GM12878 (cell line): ENCODE measurements around the gene CFAP74. TPM values are rescaled to one million over a fixed set of nuclear protein-coding genes. Genes with fewer than 3 reads are reported as not detected.
A peak's percentile ranks its signal among the peaks of the same experiment; 100 is the strongest.

Experiments
- ATF2 ChIP-seq: IDR thresholded peaks from 2 replicates; pipeline ENCODE4 v1.6.1; 2012; ENCODE audit warnings: low read length, inconsistent platforms
- CBFB ChIP-seq: IDR thresholded peaks from 2 replicates; pipeline ENCODE4 v1.6.1; 2016; ENCODE audit warnings: antibody characterized with exemption, low read depth
- CREB1 ChIP-seq: IDR thresholded peaks from 2 replicates; pipeline ENCODE4 v1.6.1; 2012; ENCODE audit warnings: low read depth, mild to moderate bottlenecking, inconsistent platforms
- FOS ChIP-seq: IDR thresholded peaks from 3 replicates; pipeline ENCODE4 v1.6.1; 2011; ENCODE audit warnings: borderline replicate concordance; ENCODE audit not compliant: insufficient read length; ENCODE audit errors: extremely low read depth
- GATAD2B ChIP-seq: fragments of 450-650 bp; conservative IDR thresholded peaks from 2 replicates; pipeline ENCODE4 v1.6.1; 2017; ENCODE audit warnings: low read depth, mild to moderate bottlenecking, moderate library complexity
- IRF4 ChIP-seq: IDR thresholded peaks from 2 replicates; pipeline ENCODE4 v1.6.1; 2011; ENCODE audit warnings: low read depth, low read length
- NFXL1 ChIP-seq: fragments of 450-650 bp; IDR thresholded peaks from 2 replicates; pipeline ENCODE4 v1.6.1; 2017; ENCODE audit warnings: antibody characterized with exemption, mild to moderate bottlenecking, borderline replicate concordance
- NFYB ChIP-seq: IDR thresholded peaks from 2 replicates; pipeline ENCODE4 v1.6.1; 2011; ENCODE audit warnings: low read depth, mild to moderate bottlenecking, low read length, improper control_type of control experiment, moderate library complexity; ENCODE audit not compliant: insufficient read depth
- NRF1 ChIP-seq: conservative IDR thresholded peaks from 2 replicates; pipeline ENCODE4 v1.6.1; 2011; ENCODE audit warnings: mild to moderate bottlenecking, low read depth, low read length, improper control_type of control experiment
- PML ChIP-seq: IDR thresholded peaks from 2 replicates; pipeline ENCODE4 v1.6.1; 2012; ENCODE audit warnings: low read length, inconsistent platforms
- PRDM15 ChIP-seq: fragments of 450-650 bp; formaldehyde crosslinking; IDR thresholded peaks from 2 replicates; pipeline ENCODE4 v1.4.0; 2020; ENCODE audit warnings: mild to moderate bottlenecking, moderate library complexity
- SIX5 ChIP-seq: IDR thresholded peaks from 2 replicates; pipeline ENCODE4 v1.6.1; 2011; ENCODE audit warnings: mild to moderate bottlenecking, low read depth, low read length, moderate library complexity; ENCODE audit not compliant: severe bottlenecking
- SPI1 ChIP-seq: IDR thresholded peaks from 2 replicates; pipeline ENCODE4 v1.6.1; 2011; ENCODE audit warnings: low read depth, mild to moderate bottlenecking, low read length, moderate library complexity, borderline replicate concordance; ENCODE audit not compliant: insufficient read depth
- TCF3 ChIP-seq: IDR thresholded peaks from 2 replicates; pipeline ENCODE4 v1.6.1; 2012; ENCODE audit warnings: low read depth, mild to moderate bottlenecking, low read length, borderline replicate concordance; ENCODE audit not compliant: insufficient read depth
- polyA plus RNA-seq, 11 experiments: library from polyadenylated mRNA; depleted of rRNA in 4 of 11; unstranded in 6 of 11; stranded (reverse) in 5 of 11; fragments of >200 nt; fragmentation: Nextera tagmentation in 4 of 11; fragmentation: Illumina TruSeq in 1 of 11; extraction: Ambion mirVana in 4 of 11; extraction: Trizol in 1 of 11; gene quantifications; 1 replicate in 1 of 11; 2 replicates in 10 of 11; pipeline versions ENCODE4 v1.2.1 to v1.2.3, GENCODE V29; 2011 to 2016; ENCODE audit warnings: inconsistent platforms in 2 of 11, missing spikeins in 2 of 11, low read depth in 1 of 11
- total RNA-seq, 4 experiments: library from RNA; depleted of rRNA in 3 of 4; stranded (reverse); fragments of >200 nt in 3 of 4; fragmentation: Illumina TruSeq in 1 of 4; extraction: Trizol in 1 of 4; gene quantifications; 2 replicates each; pipeline versions ENCODE4 v1.2.1 to v1.2.3, GENCODE V29; 2013 to 2021
- TF ChIP-seq, protein P1 (sequence below): fragments of 450-650 bp; conservative IDR thresholded peaks from 2 replicates; pipeline ENCODE4 v1.6.1; 2017; ENCODE audit warnings: mild to moderate bottlenecking, moderate library complexity
- TF ChIP-seq, protein P2 (sequence below): fragments of 450-650 bp; IDR thresholded peaks from 2 replicates; pipeline ENCODE4 v1.6.1; 2017; ENCODE audit warnings: mild to moderate bottlenecking, moderate library complexity

The CFAP74 gene
- total and polyA plus RNA-seq, 10 of the 15 experiments (the other 5 are each of a cell fraction or from before 2014, with no cell fraction given): 0.01 TPM; not detected in 9

- TF ChIP-seq PRDM15 (no peak), FOS (no peak), PML (no peak), CREB1 (peak; percentile 92), SIX5 (no peak), NFYB (no peak), GATAD2B (peak; percentile 58), NFXL1 (no peak), ATF2 (no peak), NRF1 (peak; percentile 30; the same call in 1 of the 2 replicates), TCF3 (no peak), SPI1 (no peak), IRF4 (no peak), CBFB (no peak)
- TF ChIP-seq, protein P1, sequence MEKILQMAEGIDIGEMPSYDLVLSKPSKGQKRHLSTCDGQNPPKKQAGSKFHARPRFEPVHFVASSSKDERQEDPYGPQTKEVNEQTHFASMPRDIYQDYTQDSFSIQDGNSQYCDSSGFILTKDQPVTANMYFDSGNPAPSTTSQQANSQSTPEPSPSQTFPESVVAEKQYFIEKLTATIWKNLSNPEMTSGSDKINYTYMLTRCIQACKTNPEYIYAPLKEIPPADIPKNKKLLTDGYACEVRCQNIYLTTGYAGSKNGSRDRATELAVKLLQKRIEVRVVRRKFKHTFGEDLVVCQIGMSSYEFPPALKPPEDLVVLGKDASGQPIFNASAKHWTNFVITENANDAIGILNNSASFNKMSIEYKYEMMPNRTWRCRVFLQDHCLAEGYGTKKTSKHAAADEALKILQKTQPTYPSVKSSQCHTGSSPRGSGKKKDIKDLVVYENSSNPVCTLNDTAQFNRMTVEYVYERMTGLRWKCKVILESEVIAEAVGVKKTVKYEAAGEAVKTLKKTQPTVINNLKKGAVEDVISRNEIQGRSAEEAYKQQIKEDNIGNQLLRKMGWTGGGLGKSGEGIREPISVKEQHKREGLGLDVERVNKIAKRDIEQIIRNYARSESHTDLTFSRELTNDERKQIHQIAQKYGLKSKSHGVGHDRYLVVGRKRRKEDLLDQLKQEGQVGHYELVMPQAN: 0 out of 2 replicates have a peak, but pooled peaks have one; percentile 33
- TF ChIP-seq, protein P2, sequence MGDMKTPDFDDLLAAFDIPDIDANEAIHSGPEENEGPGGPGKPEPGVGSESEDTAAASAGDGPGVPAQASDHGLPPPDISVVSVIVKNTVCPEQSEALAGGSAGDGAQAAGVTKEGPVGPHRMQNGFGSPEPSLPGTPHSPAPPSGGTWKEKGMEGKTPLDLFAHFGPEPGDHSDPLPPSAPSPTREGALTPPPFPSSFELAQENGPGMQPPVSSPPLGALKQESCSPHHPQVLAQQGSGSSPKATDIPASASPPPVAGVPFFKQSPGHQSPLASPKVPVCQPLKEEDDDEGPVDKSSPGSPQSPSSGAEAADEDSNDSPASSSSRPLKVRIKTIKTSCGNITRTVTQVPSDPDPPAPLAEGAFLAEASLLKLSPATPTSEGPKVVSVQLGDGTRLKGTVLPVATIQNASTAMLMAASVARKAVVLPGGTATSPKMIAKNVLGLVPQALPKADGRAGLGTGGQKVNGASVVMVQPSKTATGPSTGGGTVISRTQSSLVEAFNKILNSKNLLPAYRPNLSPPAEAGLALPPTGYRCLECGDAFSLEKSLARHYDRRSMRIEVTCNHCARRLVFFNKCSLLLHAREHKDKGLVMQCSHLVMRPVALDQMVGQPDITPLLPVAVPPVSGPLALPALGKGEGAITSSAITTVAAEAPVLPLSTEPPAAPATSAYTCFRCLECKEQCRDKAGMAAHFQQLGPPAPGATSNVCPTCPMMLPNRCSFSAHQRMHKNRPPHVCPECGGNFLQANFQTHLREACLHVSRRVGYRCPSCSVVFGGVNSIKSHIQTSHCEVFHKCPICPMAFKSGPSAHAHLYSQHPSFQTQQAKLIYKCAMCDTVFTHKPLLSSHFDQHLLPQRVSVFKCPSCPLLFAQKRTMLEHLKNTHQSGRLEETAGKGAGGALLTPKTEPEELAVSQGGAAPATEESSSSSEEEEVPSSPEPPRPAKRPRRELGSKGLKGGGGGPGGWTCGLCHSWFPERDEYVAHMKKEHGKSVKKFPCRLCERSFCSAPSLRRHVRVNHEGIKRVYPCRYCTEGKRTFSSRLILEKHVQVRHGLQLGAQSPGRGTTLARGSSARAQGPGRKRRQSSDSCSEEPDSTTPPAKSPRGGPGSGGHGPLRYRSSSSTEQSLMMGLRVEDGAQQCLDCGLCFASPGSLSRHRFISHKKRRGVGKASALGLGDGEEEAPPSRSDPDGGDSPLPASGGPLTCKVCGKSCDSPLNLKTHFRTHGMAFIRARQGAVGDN: peak; percentile 74
Observed at GRCh38 chr1:1890506-1891348, 112.9 kb downstream of the CFAP74 start, which contains the start of gene GNB1 (continued).
